NCI-H748 treated with DMSO at 0.1 percent for 48 hours (cell line): Measurements from ENCODE around the gene MAP2K5.
A peak's percentile ranks its signal among the peaks of the same experiment; 100 is the strongest.

Experiments used
- DNase-seq: peaks from one replicate; lab custom pipeline; 2025; lab: John Stamatoyannopoulos, UW

The MAP2K5 gene

GRCh38 chr15:67806536-67806935 lies 264.0 kb downstream of the MAP2K5 start:
- DNase-seq = no peak

- DNase-seq = no peak
These were observed 264.6 kb downstream of the MAP2K5 start for GRCh38 chr15:67807141-67807540.

- DNase-seq = no peak
These were observed 265.3 kb downstream of the MAP2K5 start for GRCh38 chr15:67807836-67808235.

DNA sequence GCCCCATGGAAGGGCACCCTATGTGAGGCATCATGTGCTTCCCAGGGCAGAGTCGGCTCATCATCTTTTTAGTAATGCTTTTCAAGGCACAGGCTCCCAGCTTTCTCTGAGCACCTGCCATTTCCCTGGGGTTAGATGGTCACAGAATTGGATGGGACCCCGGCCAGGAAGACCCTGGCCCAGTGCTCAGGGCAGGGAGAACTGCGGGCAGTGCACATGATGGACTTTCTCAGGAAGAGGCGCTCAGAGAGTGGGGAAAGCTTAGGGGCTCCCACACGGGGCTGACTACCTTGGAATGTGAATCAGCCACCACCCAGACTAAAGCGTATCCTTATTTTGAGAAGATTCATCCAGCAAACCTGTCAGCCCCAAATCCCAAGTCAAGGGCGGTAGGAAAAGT lies 266.3 kb downstream of the MAP2K5 start:
- no peak for DNase-seq

- DNase-seq = no peak
These were observed 266.9 kb downstream of the MAP2K5 start for GRCh38 chr15:67809441-67809840.

DNA sequence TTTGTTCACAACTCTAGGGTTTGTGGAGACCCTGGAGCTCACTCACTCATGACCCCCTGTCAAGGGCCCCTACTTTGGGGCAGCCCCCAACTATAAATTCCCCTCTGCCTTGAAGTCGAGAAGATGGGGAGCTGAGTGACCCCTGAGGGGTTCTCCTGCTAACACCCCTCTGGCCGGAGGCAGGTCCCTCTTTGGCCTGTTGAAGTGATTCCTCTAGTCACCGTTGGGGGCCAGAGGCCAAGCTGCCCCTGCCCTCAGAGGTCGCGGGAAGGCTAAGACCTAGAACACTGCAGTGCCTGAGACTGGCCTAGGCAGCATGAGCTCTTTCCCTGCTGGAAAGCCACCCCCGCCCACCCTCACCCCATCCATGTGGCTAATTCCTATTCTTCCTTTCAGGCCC lies 267.4 kb downstream of the MAP2K5 start:
- no peak for DNase-seq

GRCh38 chr15:67812241-67812644 lies 269.7 kb downstream of the MAP2K5 start:
- no peak for DNase-seq

- DNase-seq = no peak
These were observed 270.7 kb downstream of the MAP2K5 start for GRCh38 chr15:67813104-67813634.

DNA sequence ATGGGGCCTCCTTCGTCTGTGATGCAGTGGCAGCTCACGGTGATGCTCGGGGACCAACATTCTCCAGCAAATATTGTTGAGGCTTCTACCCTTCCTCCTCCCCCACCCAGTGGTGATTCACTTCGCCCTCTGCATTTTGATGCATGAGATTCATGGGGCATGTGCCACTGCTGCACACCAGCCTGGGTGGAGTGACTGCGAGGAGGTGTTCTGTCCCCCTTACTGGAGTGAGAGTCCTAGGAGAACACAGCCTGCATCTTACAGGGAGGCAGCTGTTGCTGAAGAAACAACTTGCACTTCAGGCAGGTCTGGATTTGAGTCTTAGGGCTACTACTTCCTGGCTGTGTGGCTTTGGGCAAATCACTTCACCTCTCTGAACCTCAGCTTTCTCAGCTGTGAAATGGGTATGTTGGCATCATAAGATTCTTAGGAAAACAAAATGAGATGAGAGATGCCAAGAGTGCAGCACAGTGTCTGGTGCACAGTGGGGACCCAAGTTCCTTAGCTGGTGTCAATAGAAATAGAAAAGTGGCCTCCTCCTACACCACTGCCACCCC lies 272.6 kb downstream of the MAP2K5 start:
- no peak for DNase-seq

- DNase-seq = no peak
These were observed 274.2 kb downstream of the MAP2K5 start for GRCh38 chr15:67816668-67817067.

- no peak for DNase-seq
These were observed 276.0 kb downstream of the MAP2K5 start for GRCh38 chr15:67818464-67818863.

DNA sequence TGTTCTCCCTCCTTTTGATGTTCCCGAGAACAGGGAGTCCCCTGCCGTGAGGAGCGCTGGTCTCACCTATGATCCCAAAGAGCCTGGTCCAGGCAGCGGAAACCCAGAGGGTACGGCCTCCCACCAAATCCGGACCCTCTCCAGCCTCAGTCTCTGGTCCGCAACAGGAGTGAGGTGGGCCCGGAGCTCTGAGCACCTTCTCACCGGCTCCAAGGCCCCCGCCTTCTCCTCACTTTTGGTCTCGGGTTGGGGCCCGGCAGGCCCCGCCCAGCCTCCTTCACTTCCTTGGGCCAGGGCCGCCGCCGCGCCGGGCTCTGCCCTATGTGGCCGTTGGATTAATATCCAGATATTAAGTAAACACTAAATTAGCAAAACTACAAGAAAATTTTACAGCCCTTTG lies 277.1 kb downstream of the MAP2K5 start:
- DNase-seq = no peak

DNA sequence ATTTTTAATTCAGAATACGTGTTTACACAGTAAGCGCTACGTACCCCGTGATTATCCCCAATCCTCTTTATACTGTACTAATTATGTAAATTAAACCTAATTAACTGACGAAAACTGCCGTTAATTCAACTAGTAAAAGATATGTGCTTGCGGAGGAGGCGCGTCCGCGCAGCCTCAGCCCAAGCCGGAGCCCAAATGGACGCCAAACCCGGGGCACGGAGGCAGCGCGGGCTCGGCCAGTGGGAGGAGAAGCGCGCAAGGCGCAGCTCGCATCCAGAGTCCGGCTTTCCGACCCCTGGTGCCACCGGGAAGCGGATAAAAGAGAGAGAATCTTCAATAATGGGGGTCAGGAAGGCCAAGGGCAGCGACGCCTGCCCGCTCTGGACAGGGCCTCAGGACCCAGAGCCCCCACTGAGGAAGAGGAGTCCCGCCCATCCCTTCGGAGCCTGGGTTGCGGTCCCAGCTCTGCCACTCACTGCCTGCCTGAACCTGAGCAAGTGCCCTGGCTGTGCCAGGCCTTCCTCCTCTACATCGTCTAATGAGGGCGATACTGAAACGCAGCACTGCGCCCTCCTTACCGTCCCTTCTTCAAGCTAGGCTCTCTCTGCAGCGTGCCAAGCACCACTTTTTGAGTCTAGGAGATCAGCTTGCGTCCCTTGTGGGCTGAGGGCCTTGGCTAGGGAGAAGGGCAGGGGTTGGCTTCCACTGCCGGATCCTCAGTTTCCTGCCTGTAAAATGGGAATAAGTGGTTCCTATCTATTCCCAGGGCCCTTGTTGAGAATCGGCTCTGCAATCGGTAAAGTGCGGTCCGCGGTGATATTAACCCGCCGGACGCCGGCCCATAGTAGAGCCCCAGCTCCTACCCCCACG lies 277.9 kb downstream of the MAP2K5 start:
- DNase-seq = no peak

GRCh38 chr15:67820992-67821783 lies 278.7 kb downstream of the MAP2K5 start:
- no peak for DNase-seq

DNA sequence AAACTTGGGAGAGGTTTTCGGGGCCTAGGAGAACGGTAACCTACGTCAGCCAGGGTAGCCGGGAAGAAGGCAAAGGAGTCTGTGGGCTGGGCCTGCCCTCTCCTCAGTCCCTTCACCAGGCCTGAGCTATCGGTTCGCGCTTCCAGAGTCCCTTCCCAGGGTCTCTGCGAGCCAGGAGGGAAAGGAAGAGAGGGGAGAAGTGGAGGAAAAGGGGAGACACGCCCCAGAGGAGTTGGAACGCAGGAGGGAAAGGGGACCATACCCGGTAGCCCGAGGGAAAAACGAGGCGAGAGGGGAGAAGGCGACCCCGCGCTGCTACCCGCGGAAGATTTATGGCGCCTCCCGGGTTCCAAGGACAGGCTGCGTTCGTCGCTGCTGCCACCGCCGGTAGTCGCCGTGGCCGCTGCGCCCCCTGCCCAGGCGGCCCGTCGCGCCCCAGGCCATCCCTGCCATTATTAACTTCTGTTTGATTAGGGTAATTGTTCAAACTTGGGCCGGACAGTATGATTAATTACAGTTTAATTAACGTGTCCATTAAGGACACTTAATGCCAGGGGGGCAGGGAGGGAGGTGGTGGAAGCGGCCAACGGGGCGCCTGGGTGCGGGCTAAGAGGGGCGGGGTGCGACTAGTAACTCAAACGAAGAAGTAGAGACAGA lies 279.4 kb downstream of the MAP2K5 start:
- no peak for DNase-seq

DNA sequence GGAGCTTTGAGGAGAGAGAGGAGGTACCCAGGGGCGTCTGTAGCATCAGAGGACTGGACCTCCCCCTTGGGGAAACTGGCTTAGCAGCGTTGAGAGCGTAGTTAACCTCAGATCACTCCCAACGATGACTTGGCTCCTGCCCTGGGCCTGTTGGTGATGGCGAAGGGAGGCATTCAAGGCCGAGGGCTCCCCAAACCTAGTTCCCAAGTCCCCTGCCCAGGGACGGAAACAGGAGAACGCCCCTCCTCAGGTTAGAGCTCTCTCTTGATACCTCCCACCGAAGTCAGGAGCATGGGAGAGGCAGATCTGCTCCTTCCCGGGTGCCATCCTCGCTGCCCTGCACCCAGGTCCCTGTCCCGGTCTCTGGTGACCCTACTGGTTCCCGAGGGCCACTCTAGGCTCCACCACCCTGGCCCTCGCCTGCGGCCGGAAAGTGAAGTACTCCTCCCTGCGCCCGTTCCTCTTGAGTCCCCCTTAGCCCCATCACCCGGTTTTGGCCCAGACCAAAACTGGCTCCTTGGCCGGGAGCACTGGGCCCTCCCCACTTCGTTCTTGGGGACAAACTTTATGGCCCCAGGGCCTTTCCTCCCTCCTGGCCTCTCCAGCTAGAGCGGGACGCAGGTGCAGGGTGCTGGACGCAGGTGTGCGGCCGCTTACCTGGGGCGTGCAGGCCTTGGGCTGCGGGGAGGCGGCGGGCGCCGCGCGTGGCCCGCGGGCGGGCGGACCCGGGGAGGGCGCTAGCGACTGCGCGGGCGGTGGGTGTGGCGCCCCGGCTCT lies 280.2 kb downstream of the MAP2K5 start:
- no peak for DNase-seq

DNA sequence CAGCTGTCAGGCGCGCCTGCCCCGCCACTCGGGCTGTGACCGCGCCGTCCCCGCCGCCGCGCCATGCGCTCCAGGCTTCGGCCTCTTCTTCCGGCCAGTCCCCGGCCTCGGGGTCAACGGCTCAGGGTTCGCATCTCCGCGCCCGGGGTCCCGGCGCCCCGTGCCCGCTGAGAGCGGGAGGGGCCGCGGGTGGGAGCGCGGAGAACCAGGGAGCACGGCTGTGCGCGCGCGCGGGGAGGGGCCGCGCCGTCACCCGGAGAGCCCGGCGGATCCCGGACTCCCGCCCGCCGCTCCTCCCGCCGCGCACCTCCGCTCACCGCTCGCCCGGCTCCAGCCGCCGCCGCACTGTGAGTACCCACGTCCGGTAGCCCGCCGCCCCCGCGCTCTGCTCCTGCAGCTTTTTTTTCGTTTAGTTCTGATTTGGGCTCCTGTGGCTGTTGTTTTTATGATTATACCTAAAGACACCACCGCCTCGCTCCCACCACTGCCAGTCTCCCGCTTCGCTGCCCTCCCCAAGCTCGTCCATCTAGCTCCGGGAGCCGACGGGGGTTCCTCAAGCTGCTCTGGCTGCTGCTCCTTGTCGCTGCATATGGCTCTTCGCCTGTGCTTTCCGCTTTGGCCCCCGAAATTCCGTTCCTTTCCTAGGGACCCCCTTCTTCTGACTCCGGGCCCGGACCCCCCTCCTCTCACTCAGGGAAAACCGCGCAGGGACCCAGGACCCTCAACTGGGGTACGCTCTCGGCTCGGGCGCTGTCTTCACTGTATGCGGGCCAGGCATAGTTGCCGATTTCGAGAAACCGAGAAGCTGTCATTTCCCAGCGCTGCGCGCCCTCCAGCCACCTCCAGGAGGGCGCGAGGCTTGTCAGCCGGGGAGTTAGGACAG lies 281.1 kb downstream of the MAP2K5 start:
- DNase-seq = peak; percentile 6

DNA sequence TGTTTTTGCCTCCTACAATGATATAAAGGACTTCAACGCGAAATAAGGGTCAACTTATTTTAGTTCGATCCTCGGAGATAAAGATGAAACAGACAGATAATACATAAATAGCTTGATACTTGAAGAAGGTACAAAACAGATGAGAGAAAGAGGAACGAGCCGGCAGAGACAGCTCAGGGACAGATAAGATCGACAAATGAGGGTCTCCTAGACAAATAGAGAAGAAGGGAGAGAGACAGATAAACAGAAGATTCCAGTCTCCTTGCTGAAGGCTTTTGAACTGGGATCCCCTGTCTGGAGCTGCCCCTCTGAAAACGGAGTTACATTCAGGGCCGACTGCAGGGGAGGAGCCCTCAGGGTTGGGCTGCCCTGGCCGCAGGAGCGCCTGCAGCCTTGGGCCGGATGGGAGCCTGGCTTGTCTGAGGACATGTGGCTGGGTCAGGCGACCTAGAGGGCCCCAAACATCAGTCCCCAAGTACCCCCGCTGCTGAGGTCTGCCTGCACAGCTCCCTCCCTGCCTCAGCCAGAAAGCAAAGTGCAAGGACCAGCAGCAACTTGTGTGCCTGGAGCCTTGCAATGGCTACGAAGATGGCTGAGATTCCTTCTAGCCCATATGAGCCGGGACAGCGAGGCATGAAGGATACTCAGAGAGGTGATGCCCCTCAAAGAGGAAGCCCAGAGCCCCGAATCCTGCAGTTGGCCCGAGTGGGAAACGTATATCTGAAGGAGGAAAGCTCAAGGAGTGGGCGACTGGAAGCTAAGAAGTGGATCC lies 281.9 kb downstream of the MAP2K5 start:
- DNase-seq = no peak
